DND-41 (cell line): ENCODE data around the gene NEDD4.
"Not testable (repeated sequence)": the region's sequence is repeated elsewhere in the genome, so short reads cannot be mapped to it uniquely, and the experiment has no call there.

Source experiments
- ATAC-seq: fragments of 200-7000 bp; cut with Tn5 transposase; 3 replicates; pipeline ENCODE4 v1.9.1; 2021; ENCODE audit warnings: low read depth; ENCODE audit not compliant: insufficient read depth
- DNase-seq: peaks from one replicate; pipeline ENCODE4 v3.0.0-alpha.2; 2020
- H2AFZ ChIP-seq: 2 replicates; pipeline ENCODE4 v1.6.0; 2012; ENCODE audit warnings: low read depth, low read length
- H3K27ac ChIP-seq: 2 replicates; pipeline ENCODE4 v1.5.1; 2012; ENCODE audit warnings: low read length, inconsistent platforms
- H3K27me3 ChIP-seq: fragments of 200-600 bp; sonication (generic); 2 replicates; pipeline ENCODE4 v1.6.0; 2012; ENCODE audit warnings: low read length, mild to moderate bottlenecking, inconsistent platforms; ENCODE audit not compliant: insufficient read depth, poor library complexity
- H3K36me3 ChIP-seq: 2 replicates; pipeline ENCODE4 v1.5.1; 2012; ENCODE audit warnings: low read length, inconsistent platforms; ENCODE audit not compliant: insufficient read depth
- H3K4me1 ChIP-seq: 2 replicates; pipeline ENCODE4 v1.5.1; 2012; ENCODE audit warnings: mild to moderate bottlenecking, low read length; ENCODE audit not compliant: insufficient read depth
- H3K4me2 ChIP-seq: 2 replicates; pipeline ENCODE4 v1.6.0; 2012; ENCODE audit warnings: mild to moderate bottlenecking, moderate library complexity, low read length, inconsistent platforms; ENCODE audit not compliant: insufficient read depth
- H3K4me3 ChIP-seq, 2 experiments: fragments of 200-600 bp in 1 of 2; shearing (Covaris generic) in 1 of 2; 2 replicates each; pipeline ENCODE4 v1.5.1; 2012 to 2016; ENCODE audit warnings: inconsistent platforms in 2 of 2, low read length in 2 of 2, mild to moderate bottlenecking in 2 of 2, low read depth in 1 of 2, moderate library complexity in 1 of 2
- H3K79me2 ChIP-seq: 2 replicates; pipeline ENCODE4 v1.6.0; 2012; ENCODE audit warnings: low read length, inconsistent platforms; ENCODE audit not compliant: insufficient read depth
- H3K9ac ChIP-seq: 2 replicates; pipeline ENCODE4 v1.6.0; 2012; ENCODE audit warnings: low read depth, mild to moderate bottlenecking, inconsistent platforms, low read length, moderate library complexity
- H3K9me3 ChIP-seq: 2 replicates; pipeline ENCODE4 v1.5.1; 2012; ENCODE audit warnings: low read length, moderate library complexity, mild to moderate bottlenecking, inconsistent platforms; ENCODE audit not compliant: insufficient read depth, severe bottlenecking
- H4K20me1 ChIP-seq: 2 replicates; pipeline ENCODE4 v1.6.0; 2012; ENCODE audit warnings: low read length; ENCODE audit not compliant: insufficient read depth
- EZH2 ChIP-seq: IDR thresholded peaks from 3 replicates; pipeline ENCODE4 v1.6.1; 2012; ENCODE audit warnings: borderline replicate concordance, low read depth, mild to moderate bottlenecking, moderate library complexity, low read length, inconsistent platforms; ENCODE audit not compliant: severe bottlenecking
- TF ChIP-seq, protein P1 (sequence below): IDR thresholded peaks from 2 replicates; pipeline ENCODE4 v1.5.1; 2012; ENCODE audit warnings: borderline replicate concordance, low read length, moderate library complexity, mild to moderate bottlenecking; ENCODE audit not compliant: poor library complexity, severe bottlenecking; ENCODE audit errors: extremely low read depth

NEDD4 gene

DNA sequence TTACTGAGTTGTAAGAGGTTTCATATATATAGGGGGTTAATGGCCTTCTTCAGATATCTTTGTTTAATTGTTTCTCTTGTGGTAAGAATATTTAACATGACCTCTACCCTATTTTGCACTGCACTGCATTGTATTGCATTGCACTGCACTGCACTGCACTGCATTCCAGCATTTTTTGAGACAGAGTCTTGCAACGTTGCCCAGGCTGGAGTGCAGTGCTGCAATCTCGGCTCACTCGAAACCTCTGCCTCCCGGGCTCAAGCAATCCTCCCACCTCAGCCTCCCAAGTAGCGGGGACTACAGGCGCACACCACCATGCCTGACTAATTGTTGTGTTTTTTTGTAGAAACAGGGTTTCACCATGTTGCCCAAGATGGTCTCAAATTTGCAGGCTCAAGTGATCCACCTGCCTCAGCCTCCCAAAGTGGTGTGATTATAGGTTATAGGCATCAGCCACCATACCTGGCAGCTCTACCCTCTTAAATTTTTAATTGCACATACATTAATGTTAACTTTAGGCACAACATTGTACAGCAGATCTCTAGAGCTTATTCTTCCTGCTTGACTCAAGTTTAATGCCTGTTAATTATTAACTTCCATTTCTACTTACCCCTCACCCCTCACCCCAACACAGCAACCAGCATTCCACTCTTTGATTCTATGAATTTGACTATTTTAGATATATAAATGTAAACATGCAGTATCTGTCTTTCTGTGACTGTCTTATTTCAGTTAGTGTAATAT lies 38.4 kb downstream of the NEDD4 start:
- no peak for DNase-seq
- Histone ChIP-seq H3K9ac (no peak overlapping the region), H3K27me3 (no peaks in the 10 kb centered on the region), H3K9me3 (no peaks in the 10 kb centered on the region), H4K20me1 (no peaks in the 10 kb centered on the region), H3K4me2 (no peak overlapping the region), H3K36me3 (no peaks in the 10 kb centered on the region; the same call in 1 of the 2 replicates), H2AFZ (no peak overlapping the region), H3K4me3 (no peak overlapping the region), H3K27ac (no peak overlapping the region), H3K4me1 (no peaks in the 10 kb centered on the region), H3K79me2 (no peaks in the 10 kb centered on the region)
- no peak for ATAC-seq
- TF ChIP-seq, protein P1, sequence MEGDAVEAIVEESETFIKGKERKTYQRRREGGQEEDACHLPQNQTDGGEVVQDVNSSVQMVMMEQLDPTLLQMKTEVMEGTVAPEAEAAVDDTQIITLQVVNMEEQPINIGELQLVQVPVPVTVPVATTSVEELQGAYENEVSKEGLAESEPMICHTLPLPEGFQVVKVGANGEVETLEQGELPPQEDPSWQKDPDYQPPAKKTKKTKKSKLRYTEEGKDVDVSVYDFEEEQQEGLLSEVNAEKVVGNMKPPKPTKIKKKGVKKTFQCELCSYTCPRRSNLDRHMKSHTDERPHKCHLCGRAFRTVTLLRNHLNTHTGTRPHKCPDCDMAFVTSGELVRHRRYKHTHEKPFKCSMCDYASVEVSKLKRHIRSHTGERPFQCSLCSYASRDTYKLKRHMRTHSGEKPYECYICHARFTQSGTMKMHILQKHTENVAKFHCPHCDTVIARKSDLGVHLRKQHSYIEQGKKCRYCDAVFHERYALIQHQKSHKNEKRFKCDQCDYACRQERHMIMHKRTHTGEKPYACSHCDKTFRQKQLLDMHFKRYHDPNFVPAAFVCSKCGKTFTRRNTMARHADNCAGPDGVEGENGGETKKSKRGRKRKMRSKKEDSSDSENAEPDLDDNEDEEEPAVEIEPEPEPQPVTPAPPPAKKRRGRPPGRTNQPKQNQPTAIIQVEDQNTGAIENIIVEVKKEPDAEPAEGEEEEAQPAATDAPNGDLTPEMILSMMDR, result no peak
- no peak for TF ChIP-seq EZH2

DNA sequence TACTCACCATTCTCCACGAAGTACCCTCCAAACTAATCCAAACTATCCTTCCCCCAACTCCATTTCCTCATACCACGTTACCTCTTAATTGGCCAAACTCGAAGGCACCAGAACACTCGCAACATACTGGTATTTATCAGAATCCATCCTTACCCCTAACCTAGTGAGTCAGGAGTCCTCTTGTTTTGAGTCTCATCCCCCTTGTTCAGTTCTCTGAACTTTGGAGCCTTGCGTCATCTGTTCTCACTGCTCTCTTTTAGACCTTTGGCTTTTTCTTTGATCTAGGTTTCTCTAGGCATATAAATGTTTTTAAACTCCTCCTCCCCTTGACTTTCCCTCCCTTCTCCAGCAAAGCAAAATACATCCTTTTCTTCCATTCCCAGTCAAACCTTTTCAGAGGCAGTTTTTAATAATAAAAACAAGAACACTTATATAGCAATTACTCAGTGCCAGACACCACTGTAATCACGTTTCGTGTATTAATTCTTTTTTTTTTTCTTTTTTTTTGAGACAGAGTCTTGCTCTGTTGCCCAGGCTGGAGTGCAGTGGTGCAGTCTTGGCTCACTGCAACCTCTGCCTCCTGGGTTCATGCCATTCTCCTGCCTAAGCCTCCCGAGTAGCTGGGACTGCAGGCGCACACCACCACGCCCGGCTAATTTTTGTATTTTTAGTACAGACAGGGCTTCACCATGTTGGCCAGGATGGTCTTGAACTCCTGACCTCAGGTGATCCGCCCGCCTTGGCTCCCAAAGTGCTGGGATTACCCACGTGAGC lies 40.7 kb downstream of the NEDD4 start:
- H4K20me1 ChIP-seq, H3K4me3 ChIP-seq, ATAC-seq, H3K79me2 ChIP-seq, H3K4me1 ChIP-seq, H3K4me2 ChIP-seq, H3K9ac ChIP-seq, H3K9me3 ChIP-seq, H3K27ac ChIP-seq, H3K27me3 ChIP-seq, H3K36me3 ChIP-seq, H2AFZ ChIP-seq, DNase-seq: not testable (repeated sequence)

GRCh38 chr15:55944606-55945005 lies 48.8 kb downstream of the NEDD4 start:
- H3K27ac ChIP-seq, H3K27me3 ChIP-seq, H3K4me3 ChIP-seq, H3K4me1 ChIP-seq, ATAC-seq, H4K20me1 ChIP-seq, H3K36me3 ChIP-seq, H2AFZ ChIP-seq, H3K79me2 ChIP-seq, DNase-seq, H3K4me2 ChIP-seq, H3K9ac ChIP-seq, H3K9me3 ChIP-seq: not testable (repeated sequence)

GRCh38 chr15:55942332-55942731 lies 51.1 kb downstream of the NEDD4 start:
- no peaks in the 10 kb centered on the region for H3K79me2 ChIP-seq
- H3K9me3 ChIP-seq, result no peaks in the 10 kb centered on the region
- no peak overlapping the region for H3K4me3 ChIP-seq
- no peak for DNase-seq
- H3K4me2 ChIP-seq, result no peak overlapping the region
- H3K27ac ChIP-seq, result no peak overlapping the region
- H3K36me3 ChIP-seq, result no peaks in the 10 kb centered on the region
- H3K9ac ChIP-seq, result no peak overlapping the region
- H4K20me1 ChIP-seq, result no peaks in the 10 kb centered on the region
- no peaks in the 10 kb centered on the region for H3K4me1 ChIP-seq
- H3K27me3 ChIP-seq, result no peaks in the 10 kb centered on the region
- ATAC-seq, result no peak
- TF ChIP-seq, protein P1, result no peak
- no peak for TF ChIP-seq EZH2
- no peak overlapping the region for H2AFZ ChIP-seq
